ENCODE results near the gene UBE2O.
"Not testable (repeated sequence)": the region's sequence is repeated elsewhere in the genome, so short reads cannot be mapped to it uniquely, and the experiment has no call there.

Gene UBE2O

GRCh38 chr17:76367642-76368041, 85.3 kb downstream of the UBE2O start:
- no peak for DNase-seq

DNA sequence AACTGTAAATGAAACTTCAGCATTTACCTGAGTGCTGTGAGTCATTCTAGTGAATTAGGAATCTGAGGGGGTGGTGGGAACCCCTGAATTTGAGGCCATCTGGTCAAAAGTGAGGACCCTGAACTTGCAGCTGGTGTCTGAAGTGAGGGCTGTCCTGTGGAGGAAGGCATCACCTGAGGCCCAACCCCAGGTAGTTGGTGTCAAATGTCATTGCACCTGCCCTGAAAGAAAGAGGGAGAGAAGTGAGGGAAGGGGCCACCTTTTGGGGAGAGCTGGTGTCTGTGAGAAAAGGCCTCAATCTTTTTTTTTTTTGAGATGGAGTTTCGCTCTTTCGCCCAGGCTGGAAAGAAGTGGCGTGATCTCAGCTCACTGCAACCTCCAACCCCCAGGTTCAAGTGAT, 86.7 kb downstream of the UBE2O start:
- no peak for DNase-seq

DNA sequence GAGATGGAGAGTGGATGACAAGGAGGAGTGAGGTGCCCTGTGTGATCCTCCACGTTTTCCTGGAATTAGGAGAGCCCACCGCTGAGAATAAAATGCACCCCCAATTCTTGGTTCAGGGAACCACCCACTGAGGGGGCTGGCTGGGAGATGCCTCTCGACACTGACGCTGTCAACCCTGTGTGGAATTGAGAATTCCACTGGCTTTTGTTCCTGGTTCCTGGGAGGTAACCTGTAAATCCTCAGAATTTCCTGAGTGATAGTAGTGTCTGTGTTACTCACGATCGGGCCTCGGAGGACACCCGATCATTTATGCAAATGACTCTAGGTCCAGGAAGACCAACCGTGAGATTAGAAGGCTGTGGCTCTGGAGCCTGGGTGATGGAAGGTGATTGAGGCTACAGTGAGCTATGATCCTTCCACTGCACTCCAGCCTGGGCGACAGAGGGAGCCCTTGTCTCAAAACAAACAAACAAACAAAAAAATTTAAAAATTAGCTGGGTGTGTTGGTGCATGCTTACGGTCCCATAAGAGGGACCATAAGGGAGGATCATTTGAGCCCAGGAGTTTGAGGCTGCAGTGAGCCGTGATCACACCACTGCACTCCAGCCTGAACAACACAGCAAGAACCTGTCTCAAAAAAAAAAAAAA, 87.6 kb downstream of the UBE2O start:
- DNase-seq = no peak

- no peak for DNase-seq
Measured at GRCh38 chr17:76363107-76363842, 89.7 kb downstream of the UBE2O start.

GRCh38 chr17:76360461-76360860, 92.5 kb downstream of the UBE2O start:
- DNase-seq = no peak

DNA sequence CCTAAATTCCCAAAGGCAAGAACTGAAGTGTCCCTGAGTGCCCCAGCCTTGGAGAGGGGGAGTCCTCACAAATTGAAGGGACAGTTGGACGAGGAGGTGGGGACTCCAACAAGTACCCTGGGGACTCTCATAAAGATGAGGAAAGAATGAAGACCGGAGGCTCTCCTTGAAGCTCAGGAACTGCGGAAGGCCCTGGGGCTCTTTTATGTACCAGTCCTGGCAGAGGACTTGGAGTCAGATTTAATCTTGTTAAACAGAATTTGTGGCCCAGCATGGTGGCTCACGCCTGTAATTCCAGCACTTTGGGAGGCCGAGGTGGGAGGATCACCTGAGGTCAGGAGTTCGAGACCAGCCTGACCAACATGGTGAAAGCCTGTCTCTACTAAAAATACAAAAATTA, 93.2 kb downstream of the UBE2O start:
- DNase-seq = not testable (repeated sequence)

DNA sequence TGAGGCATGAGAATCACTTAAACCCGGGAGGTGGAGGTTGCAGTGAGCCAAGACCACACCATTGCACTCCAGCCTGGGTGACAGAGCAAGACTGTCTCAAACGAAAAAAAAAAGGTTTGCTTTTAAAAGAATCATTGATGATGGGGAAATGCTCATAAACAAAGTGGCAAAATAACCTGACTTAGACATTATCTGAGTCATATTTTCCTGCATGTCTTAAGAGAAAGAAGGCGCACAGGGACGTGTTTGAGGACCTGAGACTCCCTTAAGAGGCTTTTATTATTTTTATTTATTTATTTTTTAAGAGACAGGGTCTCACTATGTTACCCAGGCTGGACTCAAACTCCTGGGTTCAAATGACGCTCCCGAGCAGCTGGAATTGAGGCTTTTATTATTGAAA, 93.6 kb downstream of the UBE2O start:
- DNase-seq = no peak

GRCh38 chr17:76357597-76358158, 95.3 kb downstream of the UBE2O start:
- no peak for DNase-seq

DNA sequence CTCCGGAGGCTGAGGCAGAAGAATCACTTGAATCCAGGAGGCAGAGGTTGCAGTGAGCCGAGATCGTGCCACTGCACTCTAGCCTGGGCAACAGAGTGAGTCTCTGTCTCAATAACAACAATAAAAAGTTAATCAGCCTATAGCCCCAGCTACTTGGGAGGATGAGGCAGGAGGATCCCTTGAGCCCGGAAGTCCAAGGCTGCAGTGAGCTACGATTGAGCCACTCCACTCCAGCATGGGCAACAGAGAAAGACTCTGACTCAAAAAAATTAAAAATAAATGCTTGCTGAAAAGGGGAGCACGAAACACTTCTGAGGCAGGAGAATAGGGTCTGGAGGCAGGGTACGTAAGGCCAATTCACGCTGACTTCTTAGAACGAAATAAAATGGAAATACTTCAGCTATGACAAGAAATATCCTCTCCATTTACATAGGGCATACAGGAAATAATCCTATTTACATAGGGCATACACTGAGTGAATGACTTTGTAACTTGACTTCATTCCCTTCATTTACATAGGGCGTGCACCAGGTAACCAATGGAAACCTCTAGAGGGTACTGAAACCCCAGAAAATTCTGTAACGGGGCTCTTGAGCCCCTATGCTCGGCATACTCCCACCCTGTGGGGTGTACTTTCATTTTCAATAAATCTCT, 96.0 kb downstream of the UBE2O start:
- DNase-seq = no peak

GRCh38 chr17:76354747-76355310, 98.1 kb downstream of the UBE2O start:
- no peak for DNase-seq

- no peak for DNase-seq
Measured at GRCh38 chr17:76354317-76354729, 98.6 kb downstream of the UBE2O start.

DNA sequence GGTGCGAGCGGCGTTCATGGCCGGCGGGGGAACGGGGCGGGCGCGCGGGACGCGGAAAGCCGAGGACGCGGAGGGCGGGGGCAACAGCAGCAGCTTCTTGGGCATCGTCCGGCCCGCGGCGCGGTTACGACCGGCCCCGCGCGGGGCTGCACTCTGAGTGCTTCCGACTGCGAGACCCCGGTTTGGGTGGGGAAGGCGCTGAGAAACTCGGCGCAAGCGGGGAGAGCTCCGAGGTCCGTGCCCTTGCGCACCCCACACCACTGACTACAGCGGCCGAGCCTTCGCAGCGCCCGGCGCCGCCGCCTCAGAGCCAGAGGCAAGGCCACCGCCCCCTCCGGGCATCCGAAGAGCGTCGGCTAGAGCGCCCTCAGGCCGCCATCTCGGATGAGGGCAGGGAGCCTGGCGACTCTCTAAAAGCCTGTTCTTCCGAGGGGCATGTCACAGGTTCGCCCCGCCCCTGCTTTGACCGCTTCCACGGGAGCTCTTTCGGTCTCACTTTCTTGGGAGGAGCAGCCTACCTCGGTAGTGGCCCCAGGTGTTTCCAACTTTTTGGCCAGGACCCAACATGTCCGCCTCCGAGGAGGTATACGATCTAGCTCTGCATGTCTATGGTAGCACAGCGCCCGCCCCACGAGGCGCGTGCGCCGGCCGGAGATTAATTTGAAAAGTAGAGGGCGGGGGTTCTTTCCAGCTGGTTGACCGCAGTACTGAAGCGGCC, 99.2 kb downstream of the UBE2O start, which contains the start of gene PRPSAP1:
Gene PRPSAP1, minus strand, starts transcription at position 318 of the 718 bp plus-strand sequence. Its CDS starts 213 bp downstream, at position 105.
- DNase-seq = peak; percentile 85 to 93

DNA sequence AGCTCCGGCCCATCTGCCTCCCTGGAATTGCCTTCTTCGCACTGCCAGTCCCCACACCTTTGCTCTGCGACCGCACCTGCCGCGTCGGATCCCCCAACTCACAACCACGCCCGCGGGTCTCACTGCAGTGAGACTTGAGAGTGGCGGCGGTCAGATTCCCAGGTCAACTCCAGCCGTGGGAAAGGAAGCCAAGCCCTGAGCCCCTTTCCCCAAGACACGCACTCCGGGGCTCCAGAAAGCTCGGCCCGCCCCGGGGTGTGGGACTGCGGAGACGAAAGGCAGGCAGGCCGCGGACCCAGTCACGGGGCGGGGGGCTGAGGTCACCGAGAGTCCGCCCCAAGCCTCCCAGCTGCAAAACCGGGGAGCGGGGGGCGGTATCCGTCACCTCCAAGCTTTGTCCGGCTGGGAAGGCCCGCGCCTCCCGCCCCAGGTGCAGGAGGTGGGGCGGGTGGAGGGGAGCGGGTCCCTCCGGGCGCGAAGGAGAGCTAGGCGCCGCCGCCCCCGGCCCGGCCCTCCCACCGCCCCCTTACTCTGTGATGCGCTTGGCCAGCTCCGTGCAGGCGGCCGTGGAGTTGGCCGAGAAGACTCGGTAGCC, 99.9 kb downstream of the UBE2O start:
- DNase-seq = no peak

DNA sequence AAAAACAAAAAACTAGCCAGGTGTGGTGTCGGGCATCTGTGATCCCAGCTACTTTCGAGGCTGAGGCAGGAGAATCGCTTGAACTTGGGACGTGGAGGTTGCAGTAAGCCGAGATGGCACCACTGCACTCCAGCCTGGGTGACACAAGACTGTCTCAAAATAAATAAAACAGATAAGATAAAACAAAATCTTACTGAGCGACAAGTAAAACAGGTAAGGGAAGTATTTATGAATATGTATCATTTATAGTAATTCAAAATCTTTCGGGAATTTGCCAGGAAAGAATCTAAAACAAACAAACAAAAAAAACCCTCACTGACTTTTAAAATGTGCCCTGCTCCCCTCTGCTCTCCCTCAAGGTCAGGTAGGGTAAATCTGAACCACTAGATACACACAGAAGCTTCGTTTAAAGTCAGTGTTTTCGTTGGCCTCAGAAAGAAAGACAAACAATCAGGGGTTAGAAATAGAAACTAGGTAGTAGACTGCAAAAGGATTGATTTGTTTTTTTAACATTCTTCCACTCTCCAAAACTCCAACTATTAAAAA, 101.4 kb downstream of the UBE2O start:
- no peak for DNase-seq

- DNase-seq = no peak
Measured at GRCh38 chr17:76350463-76350862, 102.5 kb downstream of the UBE2O start.

DNA sequence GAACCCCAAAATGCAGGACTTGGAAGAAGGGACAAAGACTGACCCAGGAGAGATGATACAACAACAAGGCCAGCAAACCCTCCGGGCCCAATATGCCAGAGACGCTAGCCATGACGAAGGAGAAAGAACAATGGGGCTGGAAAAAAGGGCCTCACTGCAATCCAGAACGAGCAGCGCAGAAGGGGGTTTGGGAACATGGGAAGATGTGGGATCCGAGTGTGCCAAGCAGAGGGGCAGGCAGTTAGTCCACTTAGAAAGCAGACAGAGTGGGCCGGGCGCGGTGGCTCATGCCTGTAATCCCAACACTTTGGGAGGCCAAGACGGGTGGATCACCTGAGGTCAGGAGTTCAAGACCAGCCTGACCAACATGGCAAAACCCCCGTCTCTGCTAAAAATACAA, 106.0 kb downstream of the UBE2O start:
- DNase-seq = not testable (repeated sequence)

GRCh38 chr17:76345377-76345974, 107.5 kb downstream of the UBE2O start:
- peak in 1 of 2 experiments; percentile 12 for DNase-seq

DNA sequence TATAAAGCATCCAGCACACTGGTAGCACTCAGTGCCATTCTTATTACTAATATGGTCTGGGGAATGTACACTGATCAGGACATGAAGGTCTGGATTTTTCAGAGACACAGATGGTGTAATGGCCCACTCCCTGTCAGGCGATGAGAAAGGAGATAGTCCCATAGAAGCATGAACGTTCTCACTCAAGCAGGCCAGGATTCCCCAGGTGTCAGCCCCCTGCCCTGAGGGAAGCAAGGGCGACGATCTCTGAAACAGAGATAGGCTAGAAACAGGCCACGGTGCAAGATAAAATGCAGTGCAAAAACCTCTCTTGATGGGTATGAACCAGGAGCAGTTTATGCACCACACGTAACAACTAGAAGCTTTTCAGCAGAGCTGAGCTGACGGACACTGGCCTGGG, 109.8 kb downstream of the UBE2O start:
- no peak for DNase-seq

- no peak for DNase-seq
Measured at GRCh38 chr17:76341301-76341700, 111.7 kb downstream of the UBE2O start.
